GM19438 (cell line): ENCODE data around the gene FOXK1.
"Not testable (repeated sequence)": the region's sequence is repeated elsewhere in the genome, so short reads cannot be mapped to it uniquely, and the experiment has no call there.

Experiments used
- ATAC-seq: cut with Tn5 transposase; IDR thresholded peaks from one replicate; pipeline ENCODE4 v1.9.1; 2021; ENCODE audit warnings: low read depth; ENCODE audit not compliant: unreplicated experiment

Gene FOXK1

DNA sequence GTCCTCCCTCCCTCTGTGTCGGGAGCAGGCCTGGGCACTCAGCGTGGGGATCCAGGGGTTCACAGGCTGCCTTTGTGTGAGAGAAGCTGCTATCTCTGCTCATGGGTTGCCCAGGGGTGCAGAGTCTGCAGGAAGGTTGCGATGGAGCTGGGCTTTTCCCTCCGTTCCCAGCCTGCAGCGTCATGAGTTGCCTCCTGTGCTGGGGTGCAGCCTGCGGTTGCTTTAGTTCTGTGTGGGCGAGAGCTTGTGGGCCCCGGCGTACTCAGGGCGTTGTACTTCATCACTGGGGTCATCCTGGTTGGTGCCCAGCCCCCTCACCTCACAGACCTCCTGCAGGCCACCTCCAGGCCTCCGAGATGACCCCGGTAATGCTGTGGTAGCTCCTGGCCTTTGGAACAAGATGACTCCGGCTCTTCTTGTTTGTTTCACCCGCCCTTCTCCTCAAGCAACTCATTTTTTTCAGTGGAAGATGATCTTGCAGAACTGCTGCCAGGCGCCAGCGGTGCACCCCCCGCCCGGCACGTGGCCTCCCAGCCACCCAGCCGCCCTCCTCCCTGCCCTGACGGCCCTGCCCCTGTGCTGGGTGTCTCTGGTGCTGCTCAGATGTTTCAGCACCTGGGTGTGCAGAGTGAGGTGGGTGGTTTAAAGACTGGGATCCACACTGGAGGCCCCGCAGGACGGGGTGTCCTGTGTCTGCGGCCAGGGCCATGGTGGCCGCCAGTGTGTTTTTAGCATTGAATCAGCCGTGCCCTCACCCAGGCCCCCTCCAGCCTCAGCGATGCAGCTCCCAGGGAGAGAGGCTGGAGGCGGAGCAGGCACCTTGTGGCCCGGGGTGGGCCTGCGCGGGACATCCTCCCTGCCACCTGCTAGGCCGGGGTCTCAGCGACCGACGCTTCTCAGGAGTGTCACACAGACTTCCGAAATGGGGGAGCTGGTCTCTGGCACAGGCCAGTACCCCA is 100.5 kb downstream of the FOXK1 start:
- no peak for ATAC-seq

- ATAC-seq: no peak
Observed at GRCh38 chr7:4783292-4783652, 101.2 kb downstream of the FOXK1 start.

DNA sequence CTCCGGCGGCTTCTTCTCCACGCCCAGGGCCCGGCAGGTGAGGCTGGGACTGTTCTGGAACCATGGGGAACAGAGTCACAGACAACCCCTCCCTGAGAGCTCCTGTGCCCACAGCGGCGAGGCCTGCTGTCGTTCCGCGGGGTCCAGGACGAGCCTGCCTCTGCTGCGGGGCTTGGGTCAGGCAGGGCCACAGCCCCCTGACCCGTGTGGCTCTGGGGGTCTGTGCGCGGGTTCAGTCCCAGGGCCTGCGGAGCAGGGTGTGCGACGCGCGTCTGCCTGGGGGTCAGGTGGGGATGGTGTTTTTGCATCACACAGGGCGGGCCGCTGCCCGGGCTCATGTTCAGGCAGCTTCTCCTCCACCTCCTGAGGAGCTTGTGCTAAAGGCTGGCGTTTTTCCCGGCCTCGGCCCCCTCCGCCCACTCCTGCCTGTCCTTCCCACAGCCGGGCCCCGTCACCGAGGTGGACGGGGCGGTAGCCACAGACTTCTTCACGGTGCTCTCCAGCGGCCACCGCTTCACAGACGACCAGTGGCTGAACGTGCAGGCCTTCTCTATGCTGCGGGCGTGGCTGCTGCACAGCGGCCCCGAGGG is 101.8 kb downstream of the FOXK1 start:
- ATAC-seq: no peak

DNA sequence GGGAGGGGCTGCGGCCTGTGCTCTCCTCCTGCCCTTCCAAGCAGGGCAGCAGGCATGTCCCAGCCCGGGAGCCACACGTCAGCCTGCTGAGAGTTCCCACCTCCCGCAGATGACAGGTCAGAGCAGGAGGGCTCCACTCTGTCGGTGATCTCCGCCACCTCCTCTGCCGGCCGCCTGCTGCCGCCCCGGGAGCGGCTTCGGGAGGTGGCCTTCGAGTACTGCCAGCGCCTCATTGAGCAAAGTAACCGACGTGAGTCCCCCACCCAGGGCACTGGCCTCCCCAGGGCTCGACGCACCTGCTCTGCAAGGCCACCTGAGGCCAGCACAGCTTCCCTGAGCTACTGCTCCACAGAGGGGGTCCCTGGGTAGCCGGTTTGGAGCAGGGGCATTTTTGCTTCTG is 102.7 kb downstream of the FOXK1 start:
- ATAC-seq: no peak

DNA sequence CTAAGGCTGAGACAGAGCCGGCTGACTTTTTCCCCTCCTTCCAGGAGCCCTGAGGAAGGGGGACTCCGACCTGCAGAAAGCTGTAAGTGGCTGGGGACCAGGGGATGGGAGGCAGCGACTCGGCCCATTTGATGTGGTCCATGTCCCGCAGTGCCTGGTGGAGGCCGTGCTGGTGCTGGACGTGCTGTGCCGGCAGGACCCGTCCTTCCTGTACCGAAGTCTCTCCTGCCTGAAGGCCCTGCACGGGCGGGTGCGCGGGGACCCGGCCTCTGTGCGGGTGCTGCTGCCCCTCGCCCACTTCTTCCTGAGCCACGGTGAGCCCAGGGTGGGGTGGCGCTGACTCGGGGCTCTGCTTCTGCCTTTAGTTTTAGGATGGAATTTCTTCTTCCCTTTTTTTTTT is 103.3 kb downstream of the FOXK1 start:
- ATAC-seq: no peak

- no peak for ATAC-seq
Observed at GRCh38 chr7:4786015-4786414, 103.9 kb downstream of the FOXK1 start.

- ATAC-seq: no peak
Observed at GRCh38 chr7:4787541-4787940, 105.4 kb downstream of the FOXK1 start.

GRCh38 chr7:4787947-4788626 is 106.0 kb downstream of the FOXK1 start:
- ATAC-seq: no peak

DNA sequence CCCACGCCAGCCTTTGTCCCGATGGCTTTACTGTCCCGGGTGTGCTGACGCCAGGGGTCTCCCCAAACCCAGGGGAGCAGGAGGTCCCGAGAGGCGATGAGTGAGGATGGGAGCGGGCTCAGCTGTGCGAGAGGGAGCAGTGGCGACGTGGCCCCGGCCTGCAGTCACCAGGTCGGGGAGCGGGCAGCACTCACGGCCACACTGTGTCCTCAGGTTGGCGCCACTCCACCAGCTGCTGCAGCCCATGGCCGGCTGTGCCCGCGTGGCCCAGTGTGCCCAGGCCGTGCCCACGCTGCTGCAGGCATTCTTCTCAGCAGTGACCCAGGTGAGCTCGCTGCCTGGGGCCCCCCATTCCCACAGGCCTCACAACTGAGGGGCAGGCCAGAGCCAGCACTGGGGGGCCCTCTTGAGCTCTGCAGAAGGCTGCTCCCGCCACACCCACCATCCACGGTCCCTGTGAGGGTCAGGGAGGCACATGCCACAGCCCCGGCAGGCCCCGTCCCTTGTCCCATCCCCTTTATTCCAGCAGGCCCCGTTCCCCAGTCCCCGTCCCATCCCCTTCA is 106.6 kb downstream of the FOXK1 start:
- no peak for ATAC-seq

DNA sequence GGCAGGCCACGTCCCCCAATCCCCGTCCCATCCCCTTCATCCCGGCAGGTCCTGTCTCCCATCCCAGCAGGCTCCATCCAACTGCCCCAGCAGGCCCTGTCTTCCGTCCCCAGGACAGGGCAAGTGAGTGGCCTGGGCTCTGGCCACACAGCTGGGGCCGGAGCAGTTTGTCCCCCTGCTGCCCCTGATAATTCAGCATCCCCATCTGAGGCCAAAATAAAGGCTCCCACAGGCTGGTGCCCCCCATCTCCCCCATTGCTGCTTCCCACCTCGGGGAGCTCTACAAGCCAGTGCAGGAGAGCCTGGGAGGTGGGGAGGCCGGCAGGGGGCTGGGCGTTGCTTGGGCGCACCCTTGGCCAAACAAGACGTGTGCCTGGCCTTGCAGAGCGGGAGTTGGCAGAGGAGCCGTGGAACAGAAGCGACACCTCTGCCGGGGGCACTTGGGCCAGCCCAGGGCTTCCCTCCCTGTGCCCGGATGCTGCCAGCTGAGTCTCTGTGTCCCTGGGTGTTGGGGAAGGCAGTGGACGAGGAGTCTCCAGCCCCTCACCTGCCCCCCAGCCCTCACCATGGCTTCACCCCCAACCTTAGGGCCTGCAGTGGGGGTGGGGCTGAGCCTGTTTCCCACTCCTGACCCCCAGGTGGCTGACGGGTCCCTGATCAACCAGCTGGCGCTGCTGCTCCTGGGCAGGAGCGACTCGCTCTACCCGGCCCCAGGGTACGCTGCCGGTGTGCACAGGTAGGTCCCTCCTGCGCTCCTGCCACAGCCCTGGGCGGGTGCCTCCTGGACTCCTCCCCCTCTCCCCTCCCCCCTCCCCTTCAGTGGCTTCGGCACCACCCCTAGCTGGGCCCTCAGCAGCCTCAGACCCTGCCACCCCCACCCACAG is 107.3 kb downstream of the FOXK1 start:
- ATAC-seq: no peak

- no peak for ATAC-seq
Observed at GRCh38 chr7:4790078-4790465, 108.0 kb downstream of the FOXK1 start.

DNA sequence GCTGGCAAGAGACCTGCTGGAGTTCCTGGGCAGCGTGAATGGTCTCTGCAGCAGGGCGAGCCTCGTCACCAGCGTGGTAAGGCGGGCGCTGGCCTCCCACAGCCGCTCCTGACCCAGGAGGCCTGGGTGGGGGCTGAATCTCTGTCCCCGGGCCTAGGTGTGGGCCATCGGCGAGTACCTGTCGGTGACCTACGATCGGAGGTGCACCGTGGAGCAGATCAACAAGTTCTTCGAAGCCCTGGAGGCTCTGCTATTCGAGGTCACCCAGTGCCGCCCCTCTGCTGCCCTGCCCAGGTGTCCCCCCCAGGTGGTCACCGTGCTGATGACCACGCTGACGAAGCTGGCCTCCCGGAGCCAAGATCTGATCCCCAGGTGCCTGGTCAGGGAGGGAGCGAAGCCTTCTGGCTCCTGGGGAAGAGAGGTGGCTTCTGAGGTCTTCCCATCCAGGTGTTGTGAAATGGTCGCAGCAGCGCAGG is 108.5 kb downstream of the FOXK1 start:
- no peak for ATAC-seq

GRCh38 chr7:4791101-4791737 is 109.1 kb downstream of the FOXK1 start:
- ATAC-seq: no peak

DNA sequence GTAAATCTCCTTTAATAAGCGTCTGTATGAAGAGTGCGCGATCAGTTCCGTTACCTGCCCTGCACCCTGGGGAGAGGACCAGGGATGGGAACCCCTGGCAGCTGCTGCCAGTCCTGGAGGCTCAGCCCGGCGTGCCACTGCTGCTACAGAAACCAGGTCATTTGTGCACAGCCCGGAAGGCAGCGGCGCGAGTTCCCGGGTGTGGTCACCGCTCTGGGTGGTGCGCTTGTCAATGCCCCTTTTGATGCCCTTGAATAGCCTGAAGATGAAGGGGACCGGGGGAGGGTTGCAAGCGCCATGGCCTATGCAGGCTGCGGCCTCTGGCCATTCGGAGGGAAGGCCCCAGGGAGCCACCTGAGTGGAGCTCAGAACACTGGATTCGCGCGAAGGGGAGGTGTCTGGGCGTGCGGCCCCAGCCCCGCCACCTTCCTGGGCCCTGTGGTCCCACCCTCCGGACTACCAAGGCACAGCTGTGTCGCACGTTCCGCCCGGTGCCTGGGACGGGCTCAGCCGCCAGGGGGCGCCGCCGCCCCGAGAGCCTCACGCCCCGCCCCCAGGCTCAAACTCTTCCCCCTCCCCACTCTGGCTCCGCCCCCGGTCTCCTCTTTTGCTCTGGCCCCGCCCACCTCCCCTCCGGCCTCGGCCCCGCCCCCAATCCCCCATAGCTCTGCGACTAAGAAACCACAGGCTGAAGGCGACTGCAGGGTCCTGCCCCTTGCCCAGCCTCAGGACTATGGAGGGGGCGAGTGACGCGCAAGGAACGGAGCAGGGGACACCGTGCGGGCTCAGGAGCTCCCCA is 109.8 kb downstream of the FOXK1 start:
- peak; percentile 67 for ATAC-seq

DNA sequence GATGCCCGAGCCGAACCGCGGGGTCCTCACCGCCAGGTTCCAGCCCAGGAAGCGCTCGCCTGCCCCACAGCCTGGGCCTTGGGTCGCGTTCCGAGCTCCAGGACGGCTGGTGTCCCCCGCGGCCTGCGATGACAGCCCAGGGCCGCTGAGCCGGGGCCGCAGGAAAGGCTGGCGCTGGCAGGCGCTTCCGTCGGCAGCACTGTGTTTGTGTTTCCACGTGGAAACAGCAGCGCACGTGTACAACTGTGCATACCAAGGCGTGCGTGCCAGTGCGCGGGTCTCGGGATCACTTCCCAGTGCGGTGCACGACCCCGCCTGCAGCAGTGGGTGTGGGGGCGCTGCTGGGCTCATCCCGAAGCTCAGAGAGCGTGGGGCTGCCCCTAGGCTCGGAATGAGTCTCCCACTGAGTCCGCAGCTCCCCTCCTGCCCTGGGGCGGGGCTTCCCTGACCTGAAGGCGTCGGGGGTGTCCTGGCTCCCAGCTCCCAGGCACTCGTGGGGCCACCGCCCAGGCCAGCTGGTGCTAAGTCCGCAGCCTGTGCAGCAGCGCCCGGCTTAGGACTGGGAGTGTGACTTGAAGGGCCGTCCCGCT is 110.5 kb downstream of the FOXK1 start:
- ATAC-seq: peak; percentile 20

DNA sequence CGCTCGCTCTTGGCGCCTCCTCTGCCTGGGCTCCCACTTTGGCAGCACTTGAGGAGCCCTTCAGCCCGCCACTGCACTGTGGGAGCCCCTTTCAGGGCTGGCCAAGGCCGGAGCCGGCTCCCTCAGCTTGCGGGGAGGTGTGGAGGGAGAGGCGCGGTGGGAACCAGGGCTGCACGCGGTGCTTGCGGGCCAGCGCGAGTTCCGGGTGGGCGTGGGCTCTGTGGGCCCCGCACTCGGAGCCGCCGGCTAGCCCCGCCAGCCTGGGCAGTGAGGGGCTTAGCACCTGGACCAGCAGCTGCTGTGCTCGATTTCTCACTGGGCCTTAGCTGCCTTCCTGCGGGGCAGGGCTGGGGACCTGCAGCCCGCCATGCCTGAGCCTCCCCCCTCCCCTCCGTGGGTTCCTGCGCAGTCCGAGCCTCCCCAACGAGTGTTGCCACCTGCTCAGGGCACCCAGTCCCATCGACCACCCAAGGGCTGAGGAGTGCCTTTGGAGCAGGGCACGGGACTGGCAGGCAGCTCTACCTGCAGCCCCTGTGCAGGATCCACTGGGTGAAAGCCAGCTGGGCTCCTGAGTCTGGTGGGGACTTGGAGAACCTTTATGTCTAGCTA is 111.4 kb downstream of the FOXK1 start:
- not testable (repeated sequence) for ATAC-seq

- not testable (repeated sequence) for ATAC-seq
Observed at GRCh38 chr7:4794171-4794570, 112.1 kb downstream of the FOXK1 start.
